CD4-positive, alpha-beta T cell treated with Interleukin-17A for 4 hours (primary cell): ENCODE data around the gene AHDC1.

Experiments
- DNase-seq: peaks from one replicate; pipeline ENCODE4 v3.0.0-alpha.2; 2020; ENCODE audit warnings: mixed read lengths

Gene AHDC1

DNA sequence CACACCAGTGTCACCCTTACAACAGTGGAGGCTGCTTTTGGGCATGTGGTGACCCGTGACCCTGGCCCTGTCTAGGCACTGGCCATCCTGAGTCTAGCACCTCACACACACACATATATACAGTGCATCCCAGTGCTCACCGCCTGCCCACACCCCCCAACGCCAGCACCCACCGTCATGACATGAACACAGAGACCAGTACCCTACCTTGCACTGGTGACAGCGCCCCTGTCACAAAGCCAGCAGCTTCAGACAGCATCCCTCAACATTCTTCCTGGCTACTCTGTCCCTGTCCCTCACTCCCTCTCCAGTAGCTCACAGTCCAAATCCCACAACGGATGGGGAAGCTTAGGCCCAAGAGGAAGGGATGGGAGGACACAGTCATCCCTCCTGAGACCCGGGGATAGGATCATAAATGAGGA, 27.1 kb downstream of the AHDC1 start:
- no peak for DNase-seq

DNA sequence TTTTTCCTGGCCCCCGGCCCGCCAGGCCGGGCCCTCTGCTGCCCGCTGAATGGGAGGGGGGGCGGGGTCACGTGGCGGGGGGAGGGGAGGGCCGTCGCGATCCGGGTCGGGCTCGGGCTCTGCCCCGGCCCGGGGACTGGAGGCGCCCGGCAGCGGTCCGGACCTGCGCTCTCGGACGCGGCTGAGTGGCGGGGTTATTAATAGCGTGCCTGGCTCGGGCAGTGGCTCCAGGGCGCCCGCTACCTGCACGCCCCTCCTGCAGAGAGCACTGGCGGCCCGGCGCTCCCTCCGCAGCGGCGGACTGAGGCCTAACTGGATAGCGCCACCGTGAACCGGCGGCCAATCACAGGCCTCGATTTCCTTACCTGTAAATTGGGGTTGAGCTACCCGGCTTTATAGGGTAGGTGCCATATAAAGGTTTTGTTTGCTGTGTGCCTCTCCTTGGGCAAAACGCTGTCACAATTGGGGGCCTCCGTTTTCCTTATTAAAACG, 28.1 kb downstream of the AHDC1 start:
- peak; percentile 27 for DNase-seq

DNA sequence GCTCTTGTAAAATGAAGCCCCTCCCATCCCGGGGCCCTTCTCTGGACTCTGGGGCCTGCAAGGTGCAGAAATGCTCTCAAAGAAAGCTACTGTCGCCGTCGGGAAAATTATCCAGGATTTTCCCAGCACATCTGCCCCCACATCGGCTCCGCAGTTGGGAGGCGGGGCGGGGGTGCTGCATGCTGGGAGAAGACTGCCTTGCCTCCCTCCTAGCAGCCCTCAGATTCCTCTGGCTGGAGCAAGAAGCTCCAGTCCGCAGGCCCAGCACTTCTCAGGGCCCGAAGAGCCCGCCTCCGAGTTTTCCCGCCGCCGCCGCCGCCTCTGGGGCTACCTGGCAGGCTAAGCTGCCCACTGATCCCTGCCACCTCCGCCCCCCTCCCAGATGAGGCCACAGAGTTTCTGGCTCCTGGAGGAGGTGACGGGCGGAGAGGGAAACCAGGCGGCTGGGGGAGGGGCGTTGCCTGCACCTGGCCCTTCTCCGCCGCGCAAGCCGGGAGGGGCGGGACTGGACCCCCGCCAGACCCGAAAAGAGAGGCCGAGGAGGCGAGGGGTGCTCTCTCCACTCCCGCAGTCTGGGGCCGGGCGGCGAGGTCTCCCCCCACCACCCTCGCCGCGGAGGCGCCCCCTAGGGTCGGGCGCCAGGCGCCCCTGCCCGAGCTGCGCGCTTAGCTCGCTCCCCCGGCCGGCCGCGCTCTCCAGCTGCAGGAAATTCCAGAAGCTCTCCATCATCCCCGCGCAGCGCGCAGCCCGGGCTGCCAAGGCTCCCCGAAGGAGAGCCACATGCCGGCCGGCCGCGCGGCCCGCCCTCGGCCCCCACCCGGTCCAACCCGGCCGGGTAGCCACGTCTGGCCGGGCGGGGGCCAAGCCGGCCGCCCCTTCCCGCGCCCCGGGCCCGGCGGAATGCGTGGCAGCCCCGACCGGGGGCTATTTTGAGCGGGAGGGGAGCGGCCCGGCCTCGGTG, 28.8 kb downstream of the AHDC1 start:
- DNase-seq = no peak

DNA sequence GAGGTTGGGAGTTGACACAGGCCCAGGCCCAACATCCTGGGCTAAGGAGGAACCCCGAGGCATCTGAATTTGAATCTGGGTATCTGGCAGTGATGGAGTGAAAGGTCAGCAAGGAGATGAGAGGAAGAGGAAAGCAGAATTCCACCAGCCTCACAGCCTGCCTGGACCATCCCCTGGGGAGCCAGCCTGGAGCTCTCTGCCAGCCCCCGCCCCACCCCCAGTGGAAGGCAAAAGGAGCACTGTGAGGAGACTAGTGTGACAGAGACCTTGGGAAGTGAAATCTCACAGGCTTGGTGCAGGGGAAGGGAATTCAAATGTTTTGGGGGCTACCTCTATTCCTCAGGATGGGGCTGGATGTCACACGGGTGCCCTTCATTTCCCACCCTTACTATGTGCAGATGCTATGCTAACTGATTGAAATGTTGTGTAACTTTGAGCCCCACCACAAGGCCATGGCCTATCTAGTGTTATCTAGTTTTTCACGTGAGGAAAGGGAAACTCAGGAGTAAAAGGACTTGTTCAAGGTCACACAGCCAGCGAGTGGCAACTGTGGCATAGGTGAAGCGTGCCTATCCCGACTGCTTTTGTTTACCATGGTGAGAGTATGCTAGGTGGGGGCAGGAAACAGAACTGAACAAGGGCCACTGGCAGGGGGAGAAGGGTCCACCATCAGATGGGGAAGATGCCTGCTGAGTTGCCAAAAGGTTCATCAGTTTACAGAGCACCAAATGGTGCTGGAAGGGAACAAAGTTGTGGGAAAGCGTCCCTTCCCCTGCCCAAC, 29.8 kb downstream of the AHDC1 start:
- no peak for DNase-seq

DNA sequence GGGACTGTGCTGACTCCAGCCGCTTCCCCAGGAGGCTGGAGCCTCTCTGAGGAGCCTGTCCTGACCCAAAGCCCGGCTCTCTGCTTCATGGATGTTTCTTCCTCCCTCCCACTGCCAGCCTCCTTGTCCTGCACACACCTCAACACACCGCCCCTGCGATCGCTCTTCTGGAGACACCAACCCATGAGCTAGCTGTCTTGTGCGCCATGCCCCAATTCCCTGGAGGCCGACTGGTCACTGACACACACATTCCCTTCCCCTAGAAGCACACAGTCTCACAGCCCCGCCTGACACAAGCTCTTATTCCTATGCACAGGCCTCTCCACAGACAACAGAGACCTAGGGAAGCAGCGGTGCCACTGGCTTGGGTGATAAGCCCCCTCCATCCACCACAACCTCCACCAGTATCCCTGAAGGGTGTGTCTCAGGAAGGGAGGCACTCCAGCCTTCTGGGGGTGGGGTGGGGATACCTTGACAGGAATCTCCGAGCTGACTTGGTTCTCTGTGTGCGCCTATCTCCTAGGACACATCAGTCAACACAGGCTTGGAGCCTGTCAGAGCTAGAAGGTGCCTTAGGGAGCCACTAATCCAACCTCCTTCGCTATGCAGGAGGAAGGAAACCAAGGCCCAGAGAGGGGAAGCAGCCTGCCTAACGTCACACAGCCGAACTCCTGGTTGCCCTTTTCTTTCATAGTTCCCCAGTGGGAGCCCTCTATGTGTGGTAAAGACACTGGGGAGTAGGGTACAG, 31.1 kb downstream of the AHDC1 start:
- DNase-seq = no peak

DNA sequence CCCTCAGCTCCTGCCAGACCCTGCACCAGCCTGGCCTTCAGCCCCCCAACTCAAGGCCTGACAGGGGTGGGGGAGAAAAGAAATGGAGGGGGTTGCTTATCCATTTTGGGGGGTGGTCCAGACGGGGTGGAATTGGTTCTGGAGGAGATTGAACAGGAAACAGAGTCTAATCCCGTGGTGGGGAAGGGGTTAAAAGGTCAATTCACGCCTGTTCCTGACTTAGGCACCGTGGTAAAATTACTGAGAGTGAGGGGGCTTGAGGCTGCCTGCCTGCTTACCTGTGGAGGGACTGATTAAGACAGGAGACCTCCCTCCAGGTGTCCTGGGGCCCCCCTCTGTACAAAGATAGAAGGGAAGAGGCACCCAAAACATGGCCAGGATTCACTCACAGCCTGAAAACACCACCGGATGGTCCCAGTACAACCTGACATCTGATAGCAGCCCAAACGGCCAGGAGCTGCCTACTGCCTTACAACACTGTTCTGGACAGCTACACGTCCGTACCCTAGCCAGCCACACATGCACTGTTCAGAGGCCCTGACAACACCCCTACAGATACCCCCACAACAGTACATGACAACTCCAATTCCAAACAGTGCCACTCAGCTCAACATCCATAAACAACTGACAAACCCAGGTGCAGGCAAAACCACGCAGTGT, 31.8 kb downstream of the AHDC1 start:
- no peak for DNase-seq

DNA sequence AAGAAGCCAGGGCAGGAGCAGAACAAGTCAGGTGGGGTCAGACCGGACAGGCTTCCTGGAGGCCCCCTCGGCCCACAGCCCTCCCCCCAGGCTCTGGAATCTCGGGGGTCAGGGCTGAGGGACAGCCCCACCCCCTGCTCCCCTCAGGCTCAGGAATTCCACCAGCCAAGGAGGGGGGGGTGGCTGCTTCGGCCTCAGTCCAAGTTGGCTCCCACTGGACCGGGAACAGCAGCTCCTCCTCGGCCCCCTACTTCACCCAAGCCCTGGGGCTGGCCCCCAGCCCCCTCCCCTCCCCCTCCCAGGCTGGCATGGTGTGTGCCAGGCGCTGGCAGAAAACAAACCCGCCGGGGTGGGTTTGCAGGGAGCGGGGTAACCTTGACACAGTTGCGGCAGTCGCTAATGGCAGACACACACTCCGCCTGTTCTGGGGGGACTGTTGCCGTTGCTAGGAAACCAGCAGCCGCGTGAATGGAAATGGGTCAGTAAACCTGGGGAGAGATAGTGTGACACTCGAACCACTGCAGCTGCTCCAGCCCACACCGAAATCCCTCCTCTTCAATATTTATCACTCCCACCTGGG, 32.4 kb downstream of the AHDC1 start:
- DNase-seq = no peak

DNA sequence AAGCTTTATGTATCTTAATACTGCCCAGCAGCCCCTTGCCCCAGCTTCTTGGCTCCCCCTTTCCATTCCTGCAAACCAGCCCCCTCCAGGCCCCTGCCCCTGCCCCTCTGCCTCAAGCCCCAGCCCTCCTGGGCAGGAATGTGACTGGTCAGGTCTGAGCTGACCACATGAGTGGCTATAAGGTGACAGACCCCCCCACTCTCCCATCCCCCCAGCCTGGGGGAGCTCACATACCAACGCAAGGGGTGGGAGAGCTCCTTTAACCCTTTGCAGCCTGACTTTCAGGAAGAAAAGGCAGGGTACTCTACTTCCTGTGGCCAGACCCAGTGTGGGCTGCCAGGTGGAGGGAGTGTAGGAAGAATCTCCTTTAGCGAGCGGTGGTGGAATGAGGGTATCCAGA, 33.2 kb downstream of the AHDC1 start:
- no peak for DNase-seq

DNA sequence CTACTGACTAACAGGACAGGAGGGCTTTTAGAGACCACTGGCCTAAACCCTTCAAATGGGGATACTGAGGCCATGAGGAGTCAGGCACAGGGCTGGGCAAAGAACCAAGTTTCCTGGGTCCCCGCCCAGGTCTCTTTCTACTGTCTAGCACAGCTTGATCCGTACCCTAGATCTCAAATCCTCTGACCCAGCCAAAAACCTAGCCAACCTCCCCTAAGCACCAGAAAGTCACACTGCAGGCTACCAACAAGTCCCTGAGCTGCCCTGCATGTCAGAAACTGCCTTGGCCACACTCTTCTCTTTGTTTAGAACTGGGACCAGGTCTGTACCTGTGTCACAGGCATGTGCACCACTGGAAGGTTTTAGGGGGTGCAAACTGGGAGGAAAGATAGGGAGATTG, 33.6 kb downstream of the AHDC1 start:
- no peak for DNase-seq

DNA sequence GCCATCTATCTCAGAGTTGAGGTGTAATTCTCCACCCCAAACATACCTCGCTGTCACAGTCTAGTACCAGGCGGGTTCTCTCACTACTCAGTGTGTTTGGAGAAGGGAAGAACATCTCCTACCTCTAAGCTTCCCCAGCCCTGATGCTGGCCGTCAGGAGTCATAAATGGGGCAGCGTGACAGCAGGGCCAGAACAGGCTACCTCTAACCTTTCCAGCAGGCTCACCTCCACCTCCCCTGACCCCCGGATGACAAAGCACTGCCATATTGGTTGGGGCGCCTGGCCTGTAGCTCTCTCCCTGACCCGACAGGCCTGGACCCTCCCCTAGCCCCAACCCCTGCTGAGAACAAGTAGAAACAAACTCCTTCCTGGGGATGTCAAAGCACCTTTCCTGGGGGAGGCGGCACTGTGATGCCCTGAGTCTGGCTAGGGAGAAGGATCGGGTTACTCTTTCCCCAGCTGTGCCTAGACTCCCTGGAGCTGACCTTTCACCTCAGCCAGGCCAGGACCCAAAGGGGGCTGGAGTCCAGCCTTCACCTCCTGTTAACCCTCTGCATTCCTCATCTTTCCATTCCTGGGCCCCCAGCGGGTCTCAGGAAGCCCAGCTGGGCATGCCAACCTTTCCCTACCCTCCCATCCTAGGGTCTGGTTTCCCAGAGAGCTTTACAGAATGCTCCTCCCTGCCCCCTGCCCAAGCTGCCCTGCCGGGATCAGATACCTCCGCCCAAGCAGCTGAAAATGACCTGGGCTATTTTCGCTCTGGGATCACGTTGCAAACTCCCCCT, 34.2 kb downstream of the AHDC1 start:
- DNase-seq = no peak

DNA sequence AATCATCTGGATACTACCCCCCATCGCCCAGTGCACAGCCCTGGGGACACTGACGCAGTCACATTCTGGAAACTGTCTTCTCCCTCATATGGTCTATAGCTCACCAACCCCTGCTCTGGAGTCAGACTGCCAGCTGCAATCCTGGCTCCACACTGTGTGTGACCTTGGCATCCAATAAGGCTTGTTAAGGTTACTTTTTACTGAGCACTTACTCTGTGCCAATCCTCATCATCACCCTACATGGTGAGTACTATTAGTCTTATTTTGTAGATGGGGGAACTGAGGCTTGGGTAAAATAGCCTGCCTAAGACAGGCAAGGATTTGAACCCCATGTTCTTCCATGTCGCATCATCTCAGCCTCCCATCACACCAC, 34.9 kb downstream of the AHDC1 start:
- DNase-seq = no peak

DNA sequence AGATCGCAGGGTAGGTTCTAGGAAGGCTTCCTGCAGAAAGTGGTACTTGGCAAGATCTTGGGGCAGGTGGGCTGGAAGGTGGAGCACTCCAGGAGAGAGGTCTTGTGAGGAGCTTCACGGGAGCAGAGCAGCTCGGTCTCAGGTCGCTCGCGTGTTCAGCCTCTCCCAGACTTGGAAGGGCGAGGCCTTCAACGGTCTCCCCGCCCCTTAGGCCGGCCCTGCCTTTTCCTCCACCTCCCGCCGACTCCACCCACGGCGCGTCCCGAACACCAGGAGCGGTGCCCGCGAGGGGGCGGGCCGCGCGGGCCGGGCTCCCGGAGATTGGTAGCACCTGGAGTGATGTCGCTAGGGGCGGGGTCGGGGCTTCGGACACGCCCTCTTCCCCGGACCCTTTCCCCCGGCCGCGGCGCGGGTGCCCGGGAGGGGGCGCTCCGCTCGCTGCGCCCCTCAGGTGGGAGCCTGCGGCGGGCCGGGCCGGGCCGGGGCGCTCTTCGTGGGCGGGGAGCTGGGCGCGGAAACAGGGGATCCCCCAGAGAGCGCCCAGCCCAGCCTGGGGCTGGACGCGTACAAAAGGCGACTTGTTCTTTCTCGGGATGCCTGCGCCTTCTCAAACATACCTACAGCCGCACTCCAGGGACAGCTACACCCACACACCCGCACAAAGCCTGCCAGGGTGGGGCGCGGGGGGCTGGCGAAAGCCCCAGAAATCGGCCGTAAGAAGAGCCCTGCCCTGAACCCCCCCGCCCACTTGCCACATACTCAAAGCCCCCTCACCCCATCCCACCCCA, 35.5 kb downstream of the AHDC1 start:
- DNase-seq = peak; percentile 99

DNA sequence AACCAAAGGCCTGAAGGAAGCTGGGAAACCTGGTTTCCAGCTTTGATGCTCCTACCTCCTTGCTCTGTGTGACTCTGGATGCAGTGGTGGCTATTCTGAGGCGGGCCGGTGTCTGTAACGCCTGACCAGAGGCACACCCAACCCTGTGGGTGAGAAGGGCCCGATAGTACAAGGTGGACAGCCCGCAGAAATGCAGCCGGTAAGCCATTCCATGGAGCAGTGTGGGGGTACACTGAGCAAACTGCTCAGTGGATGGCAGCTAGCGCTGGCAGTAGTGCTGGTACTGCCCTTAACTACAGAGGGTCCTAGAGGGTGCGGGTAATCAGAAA, 36.0 kb downstream of the AHDC1 start:
- no peak for DNase-seq

DNA sequence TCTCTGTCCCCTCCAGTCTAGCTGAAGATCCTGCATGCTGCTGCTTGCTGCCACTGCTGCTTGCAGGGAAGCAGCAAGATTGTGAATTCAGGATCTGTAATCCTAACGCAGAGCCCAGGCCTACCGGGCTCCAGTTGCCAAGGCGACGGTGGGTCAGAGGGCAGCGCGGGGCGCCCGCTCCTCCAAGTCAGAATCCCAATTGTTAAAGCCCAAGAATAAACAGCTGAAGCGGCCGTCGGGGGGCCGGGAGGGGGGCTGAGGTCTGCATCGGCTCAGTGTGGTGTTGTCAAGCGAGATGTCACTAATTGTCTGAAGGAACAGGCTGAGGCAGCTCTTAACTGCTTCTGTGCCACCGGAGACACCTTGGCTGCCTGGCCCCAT, 36.8 kb downstream of the AHDC1 start:
- DNase-seq = no peak

DNA sequence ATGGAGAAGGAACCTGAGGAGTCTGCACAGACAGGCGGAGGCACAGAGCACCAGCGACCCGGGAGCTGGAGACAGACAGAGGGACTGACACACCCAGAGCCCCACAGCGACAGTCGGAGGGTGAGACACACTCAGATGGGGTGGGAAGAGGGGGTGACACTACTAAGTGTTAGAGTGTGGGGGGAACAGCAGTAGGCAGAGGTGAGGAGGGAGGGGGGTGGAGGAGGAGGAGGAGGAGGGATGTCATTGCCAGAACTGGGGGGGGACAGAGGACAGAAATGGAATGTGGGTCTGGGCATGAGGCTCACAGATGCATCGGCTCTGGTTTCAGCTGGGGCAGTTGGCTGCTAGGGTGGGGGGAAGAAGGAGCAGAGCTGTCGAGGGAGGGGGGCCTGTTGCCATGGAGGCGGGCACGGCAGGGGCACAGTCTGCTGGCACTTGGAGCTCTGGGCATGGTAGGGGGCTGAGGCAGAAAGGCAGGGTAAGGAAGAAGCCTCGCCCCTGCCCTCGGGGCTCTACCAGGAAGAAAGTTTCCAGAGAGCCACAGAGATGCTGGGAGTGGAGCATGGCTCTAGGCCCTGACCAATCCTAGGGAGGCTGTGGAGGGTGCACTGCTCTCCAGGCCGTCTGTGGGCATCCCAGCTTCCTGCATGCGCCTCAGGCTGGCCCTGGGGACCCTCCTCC, 37.3 kb downstream of the AHDC1 start:
- DNase-seq = no peak

DNA sequence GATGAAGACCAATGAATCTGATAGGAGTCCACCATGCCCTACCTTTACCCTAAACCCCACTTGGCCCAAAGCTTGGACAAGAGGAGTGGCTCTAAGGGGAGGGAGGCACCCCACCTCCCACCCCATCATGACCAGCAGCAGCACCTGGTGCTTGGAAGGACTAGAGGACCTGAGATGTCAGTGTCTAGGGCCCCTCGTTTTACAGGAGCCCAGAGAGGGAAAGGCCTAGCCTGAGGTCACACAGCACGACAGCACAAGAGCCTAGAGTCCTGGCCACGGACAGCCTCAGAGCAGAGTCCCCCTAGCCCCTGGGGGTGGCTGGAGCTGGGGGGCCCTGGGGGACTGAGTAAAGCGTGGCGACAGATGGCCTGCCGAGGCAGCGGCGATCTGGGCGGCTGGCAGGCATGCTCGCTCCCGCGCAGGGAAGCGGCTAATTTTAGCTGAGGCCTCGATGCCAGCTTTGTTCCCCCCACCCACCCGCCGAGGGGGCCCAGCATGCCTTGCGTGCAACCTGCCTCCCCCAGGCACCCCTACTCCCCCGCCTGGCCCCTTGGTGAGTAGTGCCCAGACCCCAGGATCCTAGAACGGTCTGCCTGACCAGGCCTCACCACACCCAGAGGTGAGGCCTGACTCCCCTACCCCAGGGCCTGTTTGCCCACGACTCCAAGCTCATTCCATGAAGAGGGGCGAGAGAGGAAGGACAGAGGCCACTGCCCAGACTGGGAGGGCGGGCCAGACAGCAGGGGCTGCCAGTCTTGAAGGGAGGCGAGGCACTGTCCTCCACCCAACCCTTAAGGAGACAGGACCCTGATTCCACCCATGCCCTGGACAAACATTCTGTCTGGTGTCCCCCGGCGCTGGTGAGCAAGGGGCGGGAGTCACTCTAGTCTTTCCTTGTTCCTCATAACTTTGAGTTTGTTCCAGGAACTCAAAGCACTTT, 39.0 kb downstream of the AHDC1 start:
- DNase-seq = no peak

DNA sequence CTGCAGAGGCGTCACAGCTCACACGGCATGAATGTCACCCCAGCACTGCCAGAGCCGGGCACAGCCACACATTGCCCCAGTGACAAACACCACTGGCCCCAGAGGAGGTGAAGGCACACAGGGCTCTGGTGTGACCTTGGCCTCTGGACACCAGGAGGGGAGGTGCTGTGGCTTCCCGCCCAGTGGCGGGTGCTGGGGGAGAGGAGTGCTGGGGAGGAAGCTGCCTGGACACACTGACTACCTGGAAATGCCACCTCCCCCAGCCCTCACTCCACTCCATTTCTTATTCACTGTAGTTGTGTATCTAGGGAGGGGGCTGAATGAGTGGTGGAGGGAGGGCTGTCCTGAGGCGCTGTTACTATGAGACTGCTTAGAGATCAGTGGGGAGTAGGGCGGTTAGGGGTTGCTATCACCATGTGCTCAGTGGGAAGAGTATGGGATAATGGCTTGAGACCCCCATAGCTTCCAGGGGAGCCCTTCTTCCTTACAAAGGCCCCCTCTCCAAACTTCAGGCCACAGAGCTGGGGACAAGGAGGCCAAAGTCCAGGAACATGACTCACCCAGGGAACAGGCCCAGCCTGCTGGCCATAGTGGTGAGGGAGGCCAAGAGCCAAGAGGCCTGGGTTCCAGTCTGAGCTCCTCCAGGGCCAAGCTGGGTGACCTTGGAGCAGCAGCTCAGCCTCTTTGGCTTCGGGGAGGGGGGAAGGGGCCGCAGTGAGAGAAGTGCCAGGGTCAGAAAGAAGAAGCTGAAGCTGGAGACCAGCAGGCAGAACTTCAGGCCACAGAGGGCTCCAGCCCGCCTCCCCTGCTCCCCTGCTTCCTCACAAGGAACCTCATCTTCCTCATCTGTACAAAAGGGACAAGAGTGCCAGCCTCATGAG, 40.1 kb downstream of the AHDC1 start:
- DNase-seq = no peak

DNA sequence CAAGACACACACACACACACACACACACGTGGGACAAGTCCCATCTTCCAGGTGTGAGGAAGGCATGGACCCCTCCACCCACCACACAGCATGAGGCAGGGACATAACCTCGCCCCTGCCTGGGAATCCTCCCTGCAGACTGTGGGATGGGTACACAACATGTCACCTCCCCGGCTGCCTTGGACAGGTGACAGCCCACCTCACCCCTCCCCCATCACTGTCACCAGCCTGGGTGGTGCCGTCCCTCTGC, 40.7 kb downstream of the AHDC1 start:
- no peak for DNase-seq
